RWPE2 (cell line): ENCODE data around the gene ZNF160.
"Not testable (repeated sequence)": the region's sequence is repeated elsewhere in the genome, so short reads cannot be mapped to it uniquely, and the experiment has no call there.

Experiments used
- ATAC-seq: fragments of 200-7000 bp; cut with Tn5 transposase; 3 replicates; pipeline ENCODE4 v1.9.1; 2021; ENCODE audit warnings: low read depth
- DNase-seq: peaks from one replicate; pipeline ENCODE4 v3.0.0-alpha.2; 2020; ENCODE audit warnings: low spot score
- H3K27ac ChIP-seq: fragments of 450-650 bp; 2 replicates; pipeline ENCODE4 v1.5.1; 2017; ENCODE audit warnings: mild to moderate bottlenecking; ENCODE audit not compliant: poor library complexity, severe bottlenecking
- H3K27me3 ChIP-seq: fragments of 250-450 bp; sonication (Bioruptor Pico); 2 replicates; pipeline ENCODE4 v1.5.1; 2021; ENCODE audit warnings: mild to moderate bottlenecking, moderate library complexity; ENCODE audit not compliant: insufficient read depth, poor library complexity, severe bottlenecking
- H3K36me3 ChIP-seq: fragments of 250-450 bp; sonication (Bioruptor Pico); 2 replicates; pipeline ENCODE4 v1.5.1; 2020; ENCODE audit warnings: low read depth, mild to moderate bottlenecking, moderate library complexity
- H3K4me1 ChIP-seq: fragments of 250-450 bp; sonication (Bioruptor Pico); 2 replicates; pipeline ENCODE4 v1.5.1; 2021; ENCODE audit warnings: mild to moderate bottlenecking, moderate library complexity; ENCODE audit not compliant: insufficient read depth, poor library complexity, severe bottlenecking
- H3K4me3 ChIP-seq: fragments of 250-450 bp; sonication (Bioruptor Pico); 2 replicates; pipeline ENCODE4 v1.5.1; 2021; ENCODE audit warnings: mild to moderate bottlenecking, moderate library complexity; ENCODE audit not compliant: severe bottlenecking
- H3K9me3 ChIP-seq: fragments of 250-450 bp; sonication (Bioruptor Pico); 2 replicates; pipeline ENCODE4 v1.5.1; 2021; ENCODE audit warnings: mild to moderate bottlenecking, moderate library complexity; ENCODE audit not compliant: severe bottlenecking
- TF ChIP-seq, protein P1 (sequence below): fragments of 450-650 bp; IDR thresholded peaks from one replicate; pipeline ENCODE4 v1.5.1; 2017; ENCODE audit warnings: mild to moderate bottlenecking, moderate library complexity; ENCODE audit not compliant: poor library complexity, severe bottlenecking

Gene ZNF160

DNA sequence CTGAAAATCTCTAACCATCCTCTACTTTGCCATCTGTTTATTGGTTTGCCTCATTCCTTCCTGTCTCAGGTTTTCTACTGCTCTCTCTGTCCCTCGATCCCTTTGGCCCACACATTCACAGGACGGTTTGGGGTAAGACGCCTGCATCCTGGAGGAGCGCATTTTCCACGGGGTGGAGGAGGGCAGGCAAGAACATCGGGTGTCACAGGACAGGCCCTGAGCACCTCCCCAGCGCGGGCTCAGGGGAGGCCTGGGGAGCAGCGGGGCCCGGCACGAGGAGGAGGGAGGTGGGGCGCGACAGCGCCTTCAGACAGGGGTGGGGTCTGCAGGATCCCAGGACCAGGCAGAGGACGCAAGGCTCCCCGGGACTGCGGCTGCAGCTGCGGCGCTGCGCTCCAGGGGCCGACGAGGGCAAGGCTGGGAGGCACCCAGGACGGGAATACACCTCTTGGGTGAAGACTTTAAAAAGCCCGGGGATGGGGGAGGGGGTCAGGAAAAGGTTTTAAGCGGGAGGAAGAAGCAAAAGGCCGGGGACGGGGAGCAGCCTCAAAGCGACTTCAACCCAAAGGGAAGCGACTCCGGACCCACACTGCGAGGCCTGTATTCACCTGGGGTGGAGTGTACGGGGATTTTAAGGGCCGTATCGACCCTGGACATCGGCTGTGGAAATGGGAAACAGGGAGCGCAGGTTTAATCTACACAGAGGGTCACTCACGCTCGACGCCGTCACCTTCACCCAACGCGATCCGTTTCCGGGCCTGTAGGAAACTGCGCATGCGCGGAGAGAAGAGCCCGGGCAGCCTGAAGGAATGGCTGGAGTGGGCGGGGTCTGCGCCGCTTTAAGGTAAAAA, 29.1 kb upstream of the ZNF160 start, which contains the start of gene ZNF415:
Gene ZNF415, minus strand, starts transcription at position 770 of the 851 bp plus-strand sequence. CDS start 10,234 bp downstream, outside the sequence.
- TF ChIP-seq, protein P1, sequence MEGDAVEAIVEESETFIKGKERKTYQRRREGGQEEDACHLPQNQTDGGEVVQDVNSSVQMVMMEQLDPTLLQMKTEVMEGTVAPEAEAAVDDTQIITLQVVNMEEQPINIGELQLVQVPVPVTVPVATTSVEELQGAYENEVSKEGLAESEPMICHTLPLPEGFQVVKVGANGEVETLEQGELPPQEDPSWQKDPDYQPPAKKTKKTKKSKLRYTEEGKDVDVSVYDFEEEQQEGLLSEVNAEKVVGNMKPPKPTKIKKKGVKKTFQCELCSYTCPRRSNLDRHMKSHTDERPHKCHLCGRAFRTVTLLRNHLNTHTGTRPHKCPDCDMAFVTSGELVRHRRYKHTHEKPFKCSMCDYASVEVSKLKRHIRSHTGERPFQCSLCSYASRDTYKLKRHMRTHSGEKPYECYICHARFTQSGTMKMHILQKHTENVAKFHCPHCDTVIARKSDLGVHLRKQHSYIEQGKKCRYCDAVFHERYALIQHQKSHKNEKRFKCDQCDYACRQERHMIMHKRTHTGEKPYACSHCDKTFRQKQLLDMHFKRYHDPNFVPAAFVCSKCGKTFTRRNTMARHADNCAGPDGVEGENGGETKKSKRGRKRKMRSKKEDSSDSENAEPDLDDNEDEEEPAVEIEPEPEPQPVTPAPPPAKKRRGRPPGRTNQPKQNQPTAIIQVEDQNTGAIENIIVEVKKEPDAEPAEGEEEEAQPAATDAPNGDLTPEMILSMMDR, result no peak
- peak; percentile 73 for DNase-seq
- no peaks in the 10 kb centered on the region for H3K4me1 ChIP-seq
- H3K9me3 ChIP-seq, result no peaks in the 10 kb centered on the region
- no peaks in the 10 kb centered on the region for H3K36me3 ChIP-seq
- peak within 1 kb of the TSS; percentile 16 for H3K27ac ChIP-seq
- no peaks in the 10 kb centered on the region for H3K27me3 ChIP-seq
- ATAC-seq, result peak; percentile 83
- peak within 1 kb of the TSS; percentile 41 for H3K4me3 ChIP-seq

- Histone ChIP-seq H3K9me3 (no peaks in the 10 kb centered on the region), H3K27ac (no peak overlapping the region), H3K4me3 (peak overlapping the region; percentile 41), H3K36me3 (no peaks in the 10 kb centered on the region), H3K4me1 (no peaks in the 10 kb centered on the region), H3K27me3 (no peaks in the 10 kb centered on the region)
- DNase-seq (no peak), ATAC-seq (no peak)
- TF ChIP-seq, protein P1, result no peak
Measured at GRCh38 chr19:53131727-53132126, 28.5 kb upstream of the ZNF160 start.

DNA sequence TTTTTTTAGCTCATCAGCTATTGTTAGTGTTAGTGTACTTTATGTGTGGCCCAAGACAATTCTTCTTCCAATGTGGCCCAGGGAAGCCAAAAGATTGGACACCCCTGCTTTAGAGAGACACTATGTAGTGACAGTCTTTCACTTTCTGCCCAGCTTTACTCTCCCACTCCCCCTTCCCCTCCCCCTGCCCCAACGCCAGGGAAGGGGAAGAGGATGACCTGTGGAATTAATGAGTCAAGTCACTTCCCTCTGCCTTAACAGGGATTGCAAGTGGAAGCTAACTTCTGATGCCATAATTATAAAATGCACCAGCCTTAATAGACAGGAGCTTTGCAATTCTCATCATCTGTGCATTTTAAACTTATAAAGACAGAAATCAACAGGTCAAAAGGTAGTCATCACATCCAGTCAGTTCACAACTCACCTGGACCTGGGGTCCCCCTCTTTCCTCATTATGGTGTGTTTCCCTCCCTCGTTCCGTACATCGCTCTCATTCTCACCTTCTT, 27.9 kb upstream of the ZNF160 start:
- TF ChIP-seq, protein P1, result no peak
- Histone ChIP-seq H3K4me3 (no peak overlapping the region), H3K27me3 (no peaks in the 10 kb centered on the region), H3K36me3 (no peaks in the 10 kb centered on the region), H3K27ac (no peak overlapping the region), H3K4me1 (no peaks in the 10 kb centered on the region), H3K9me3 (no peaks in the 10 kb centered on the region)
- ATAC-seq (no peak), DNase-seq (no peak)

GRCh38 chr19:53130506-53130905, 27.3 kb upstream of the ZNF160 start:
- no peaks in the 10 kb centered on the region for H3K4me1 ChIP-seq
- no peaks in the 10 kb centered on the region for H3K9me3 ChIP-seq
- no peak overlapping the region for H3K27ac ChIP-seq
- ATAC-seq, result no peak
- no peaks in the 10 kb centered on the region for H3K36me3 ChIP-seq
- no peak for DNase-seq
- TF ChIP-seq, protein P1, result no peak
- no peak overlapping the region for H3K4me3 ChIP-seq
- no peaks in the 10 kb centered on the region for H3K27me3 ChIP-seq

GRCh38 chr19:53126733-53127526, 23.7 kb upstream of the ZNF160 start:
- DNase-seq, ATAC-seq, H3K4me3 ChIP-seq, H3K27me3 ChIP-seq, H3K36me3 ChIP-seq, H3K27ac ChIP-seq, H3K9me3 ChIP-seq, H3K4me1 ChIP-seq: not testable (repeated sequence)
